Mammary epithelial cell (primary cell): Measurements from ENCODE around the gene ERMAP.

Experiments used
- CTCF ChIP-seq, 2 donors: IDR thresholded peaks in 1 of 2; conservative IDR thresholded peaks in 1 of 2; 2 replicates each; pipeline ENCODE4 v1.5.1; 2011 to 2012; ENCODE audit warnings: inconsistent platforms in 2 of 2, low read length in 2 of 2, mild to moderate bottlenecking in 2 of 2, control low read depth in 1 of 2, low read depth in 1 of 2; ENCODE audit not compliant: insufficient read depth in 1 of 2; ENCODE audit errors: extremely low read depth in 1 of 2
- EZH2 ChIP-seq: IDR thresholded peaks from 2 replicates; pipeline ENCODE4 v1.6.1; 2012; ENCODE audit warnings: low read length, inconsistent platforms, borderline replicate concordance

GRCh38 chr1:42824481-42825035 lies 7.6 kb downstream of the ERMAP start:
- TF ChIP-seq EZH2, result no peak
- no peak for TF ChIP-seq CTCF (conservative IDR thresholded peaks at IDR 0.05 in 1 of 2, IDR thresholded peaks at IDR 0.05 in 1 of 2; ENCODE audit: extremely low read depth in 1 of 2, insufficient read depth in 1 of 2, low read depth in 1 of 2, low read length in 2 of 2)
